Heart right ventricle (tissue), 16 donors: ENCODE measurements around the gene FGFR1OP2. TPM values are rescaled to one million over a fixed set of nuclear protein-coding genes. Genes with fewer than 3 reads are reported as not detected.

Source experiments
- ATAC-seq, 8 donors: fragments of 200-7000 bp; cut with Tn5 transposase; one replicate each; pipeline ENCODE4 v1.9.1; 2020; ENCODE audit warnings: mild to moderate bottlenecking in 8 of 8, moderate library complexity in 8 of 8, moderate number of reproducible peaks in 1 of 8
- DNase-seq, 2 donors: peaks; one replicate each; pipeline ENCODE4 v3.0.0-alpha.2; 2020
- H3K27ac ChIP-seq, 10 donors: fragments of 200-600 bp; sonication (generic) in 2 of 10; one replicate each; pipeline versions ENCODE4 v1.5.0 to v1.8.0; 2020 to 2022; ENCODE audit warnings: mild to moderate bottlenecking in 3 of 10
- H3K27me3 ChIP-seq, 7 donors: fragments of 200-600 bp; one replicate each; pipeline ENCODE4 v1.8.0; 2021 to 2022; ENCODE audit warnings: mild to moderate bottlenecking in 2 of 7
- H3K36me3 ChIP-seq, 9 donors: fragments of 200-600 bp; sonication (generic) in 1 of 9; one replicate each; pipeline versions ENCODE4 v1.5.0 to v1.8.0; 2020 to 2022; ENCODE audit warnings: mild to moderate bottlenecking in 2 of 9
- H3K4me1 ChIP-seq, 9 donors: fragments of 200-600 bp; sonication (generic) in 1 of 9; one replicate each; pipeline versions ENCODE4 v1.5.0 to v1.8.0; 2020 to 2022; ENCODE audit warnings: mild to moderate bottlenecking in 4 of 9
- H3K4me3 ChIP-seq, 10 donors: fragments of 200-600 bp; sonication (generic) in 2 of 10; one replicate each; pipeline versions ENCODE4 v1.5.0 to v1.8.0; 2020 to 2022; ENCODE audit warnings: mild to moderate bottlenecking in 7 of 10, moderate library complexity in 2 of 10
- H3K9me3 ChIP-seq, 11 donors: fragments of 200-600 bp in 10 of 11; sonication (generic) in 2 of 11; one replicate each; pipeline versions ENCODE4 v1.5.0 to v1.8.0; 2013 to 2022; ENCODE audit warnings: mild to moderate bottlenecking in 2 of 11, control low read depth in 1 of 11, moderate library complexity in 1 of 11
- WGBS, 2 donors: extraction: QIAGEN DNeasy Blood & Tissue Kit; methylation state at CpG; one replicate each; pipeline ENCODE4 v1.1.7; 2013; ENCODE audit warnings: inconsistent platforms in 1 of 2; 5-methylcytosine and 5-hydroxymethylcytosine counted together
- intact Hi-C, 10 donors: fragments of 100-400 bp; cut with DNase I; formaldehyde crosslinking; loops; one replicate each; pipeline versions ENCODE4 v1.11.1 to v1.14.2; 2022
- polyA plus RNA-seq, 2 donors: library from polyadenylated mRNA; stranded (reverse); fragments of 200-250 nt; gene quantifications; one replicate each; pipeline ENCODE4 v1.2.3, GENCODE V29; 2013
- total RNA-seq, 10 donors: library from RNA; stranded (reverse); fragmentation: NEBNext Ultra II Directional in 3 of 10; extraction: Animal tissue kit (Norgen Biotek cat#: 25700) in 3 of 10; gene quantifications; one replicate each; pipeline versions ENCODE4 v1.2.1 to v1.2.4, GENCODE V29; 2021 to 2023
- TF ChIP-seq, protein P1 (sequence below), 9 donors: fragments of 200-600 bp; sonication (generic) in 2 of 9; IDR thresholded peaks; one replicate each; pipeline versions ENCODE4 v1.5.0 to v1.8.0; 2021 to 2022; ENCODE audit warnings: antibody characterized with exemption in 9 of 9, mild to moderate bottlenecking in 5 of 9, moderate library complexity in 1 of 9
- donor health status: Arrhythmogenic right ventricular cardiomyopathy.
- donor health status: ischemic (EF 13 %, LVEDD 7.1; RV severe dilation, severe dysfunction).
- donor health status: healthy with polysubstance abuse.
- donor health status: DM: no; HTN: yes; CAD: no.
- donor health status: DM: no; HTN: no; CAD: no.
- donor health status: ischemic (EF 25% LVEDD 6.9; RV normal size, moderate dysfunction).
- donor health status: ischemic (EF 25% LVEDD 5.7; RV mildly dilated, moderate dysfunction).
- donor health status: healthy.
- donor health status: DM: yes; HTN: yes; CAD: no.
- donor health status: Ischemic cardiomyopathy.
- donor health status: ischemic (EF 35%, LVEDD 5.7; RV mildly dilated, moderate dysfunction).
- donor health status: nonischemic (EF 11% LVEDD 7.7; RV severe dilation, severe dysfunction).
- donor health status: DM: yes; HTN: yes; CAD: no.
- donor health status: PGD.
- donor health status: ischemic (EF 29% LVEDD 5.4; RV normal size, mild dysfunction).
- donor health status: nonischemic (EF 23%, LVEDD 6.1; RV moderate dilation, normal function).

Gene FGFR1OP2
- total and polyA plus RNA-seq, 12 donors, result 22.3 to 41.6 (median 27.9) TPM

GRCh38 chr12:27000961-27001360, 62.7 kb downstream of the FGFR1OP2 start:
- peaks cover 0 to 38% (median 0%) of the 10 kb centered on the region in 9 donors for H3K4me1 ChIP-seq
- H3K9me3 ChIP-seq, result no peaks in the 10 kb centered on the region
- WGBS, 2 donors, result 56 to 79% methylated on average over 1 of the region's 1 CpG
- intact Hi-C loops, result no loop called here
- H3K27me3 ChIP-seq, result no peaks in the 10 kb centered on the region
- H3K27ac ChIP-seq, result no peak overlapping the region
- DNase-seq (no peak), ATAC-seq (no peak)
- TF ChIP-seq, protein P1, sequence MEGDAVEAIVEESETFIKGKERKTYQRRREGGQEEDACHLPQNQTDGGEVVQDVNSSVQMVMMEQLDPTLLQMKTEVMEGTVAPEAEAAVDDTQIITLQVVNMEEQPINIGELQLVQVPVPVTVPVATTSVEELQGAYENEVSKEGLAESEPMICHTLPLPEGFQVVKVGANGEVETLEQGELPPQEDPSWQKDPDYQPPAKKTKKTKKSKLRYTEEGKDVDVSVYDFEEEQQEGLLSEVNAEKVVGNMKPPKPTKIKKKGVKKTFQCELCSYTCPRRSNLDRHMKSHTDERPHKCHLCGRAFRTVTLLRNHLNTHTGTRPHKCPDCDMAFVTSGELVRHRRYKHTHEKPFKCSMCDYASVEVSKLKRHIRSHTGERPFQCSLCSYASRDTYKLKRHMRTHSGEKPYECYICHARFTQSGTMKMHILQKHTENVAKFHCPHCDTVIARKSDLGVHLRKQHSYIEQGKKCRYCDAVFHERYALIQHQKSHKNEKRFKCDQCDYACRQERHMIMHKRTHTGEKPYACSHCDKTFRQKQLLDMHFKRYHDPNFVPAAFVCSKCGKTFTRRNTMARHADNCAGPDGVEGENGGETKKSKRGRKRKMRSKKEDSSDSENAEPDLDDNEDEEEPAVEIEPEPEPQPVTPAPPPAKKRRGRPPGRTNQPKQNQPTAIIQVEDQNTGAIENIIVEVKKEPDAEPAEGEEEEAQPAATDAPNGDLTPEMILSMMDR (IDR thresholded peaks at IDR 0.05), result no peak
- peaks cover 0 to 68% (median 7%) of the 10 kb centered on the region in 9 donors for H3K36me3 ChIP-seq
- no peak overlapping the region for H3K4me3 ChIP-seq

DNA sequence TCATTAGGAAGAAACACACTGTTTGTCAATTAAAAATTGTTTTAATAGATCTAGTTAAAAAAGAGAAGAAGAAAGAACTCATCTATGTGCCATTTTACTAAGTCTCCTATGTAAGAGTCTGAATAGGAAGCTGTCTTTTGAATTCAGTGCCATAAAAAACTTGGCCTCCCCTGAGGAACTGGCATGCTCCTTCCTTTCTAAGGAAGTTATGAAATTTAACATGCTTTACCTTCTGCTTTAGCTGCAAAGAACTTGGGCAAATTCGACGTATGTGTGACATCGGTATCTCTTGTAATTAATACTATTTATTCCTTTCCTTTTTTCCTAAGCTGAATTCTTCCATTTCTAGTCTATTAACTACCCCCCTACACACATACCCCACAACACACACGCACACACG, 63.4 kb downstream of the FGFR1OP2 start:
- Histone ChIP-seq H3K36me3 (peaks cover 0 to 61% (median 5%) of the 10 kb centered on the region in 9 donors), H3K27me3 (no peaks in the 10 kb centered on the region), H3K27ac (no peak overlapping the region), H3K4me3 (no peak overlapping the region), H3K9me3 (no peaks in the 10 kb centered on the region), H3K4me1 (peaks cover 0 to 36% (median 0%) of the 10 kb centered on the region in 9 donors)
- TF ChIP-seq, protein P1 (IDR thresholded peaks at IDR 0.05), result no peak
- WGBS, 2 donors, result 92% methylated on average over 5 of the region's 5 CpGs
- intact Hi-C loops, result no loop called here
- DNase-seq (no peak), ATAC-seq (no peak)

DNA sequence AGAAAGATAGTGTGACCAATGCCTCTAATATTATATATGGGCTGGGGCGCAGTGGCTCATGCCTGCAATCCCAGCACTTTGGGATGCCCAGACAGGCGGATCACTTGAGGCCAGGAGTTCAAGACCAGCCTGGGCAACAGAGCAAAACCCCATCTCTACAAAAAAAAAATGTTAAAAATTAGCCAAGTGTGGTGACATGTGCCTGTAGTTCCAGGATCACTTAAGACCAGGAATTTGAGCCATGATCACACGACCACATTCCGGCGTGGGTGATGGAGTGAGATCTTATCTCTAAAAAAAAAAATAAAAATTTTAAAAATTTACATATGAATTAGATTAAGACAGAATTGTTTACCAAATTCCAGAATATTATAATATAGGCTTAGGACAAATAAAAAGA, 63.9 kb downstream of the FGFR1OP2 start:
- H3K4me1 ChIP-seq, result peaks cover 0 to 36% (median 0%) of the 10 kb centered on the region in 9 donors
- no peak overlapping the region for H3K4me3 ChIP-seq
- intact Hi-C loops, result no loop called here
- DNase-seq (no peak), ATAC-seq (no peak)
- no peaks in the 10 kb centered on the region for H3K9me3 ChIP-seq
- H3K27me3 ChIP-seq, result no peaks in the 10 kb centered on the region
- peaks cover 0 to 56% (median 5%) of the 10 kb centered on the region in 9 donors for H3K36me3 ChIP-seq
- TF ChIP-seq, protein P1 (IDR thresholded peaks at IDR 0.05), result no peak
- WGBS, 2 donors, result 88 to 95% methylated on average over 5 of the region's 5 CpGs
- H3K27ac ChIP-seq, result no peak overlapping the region

DNA sequence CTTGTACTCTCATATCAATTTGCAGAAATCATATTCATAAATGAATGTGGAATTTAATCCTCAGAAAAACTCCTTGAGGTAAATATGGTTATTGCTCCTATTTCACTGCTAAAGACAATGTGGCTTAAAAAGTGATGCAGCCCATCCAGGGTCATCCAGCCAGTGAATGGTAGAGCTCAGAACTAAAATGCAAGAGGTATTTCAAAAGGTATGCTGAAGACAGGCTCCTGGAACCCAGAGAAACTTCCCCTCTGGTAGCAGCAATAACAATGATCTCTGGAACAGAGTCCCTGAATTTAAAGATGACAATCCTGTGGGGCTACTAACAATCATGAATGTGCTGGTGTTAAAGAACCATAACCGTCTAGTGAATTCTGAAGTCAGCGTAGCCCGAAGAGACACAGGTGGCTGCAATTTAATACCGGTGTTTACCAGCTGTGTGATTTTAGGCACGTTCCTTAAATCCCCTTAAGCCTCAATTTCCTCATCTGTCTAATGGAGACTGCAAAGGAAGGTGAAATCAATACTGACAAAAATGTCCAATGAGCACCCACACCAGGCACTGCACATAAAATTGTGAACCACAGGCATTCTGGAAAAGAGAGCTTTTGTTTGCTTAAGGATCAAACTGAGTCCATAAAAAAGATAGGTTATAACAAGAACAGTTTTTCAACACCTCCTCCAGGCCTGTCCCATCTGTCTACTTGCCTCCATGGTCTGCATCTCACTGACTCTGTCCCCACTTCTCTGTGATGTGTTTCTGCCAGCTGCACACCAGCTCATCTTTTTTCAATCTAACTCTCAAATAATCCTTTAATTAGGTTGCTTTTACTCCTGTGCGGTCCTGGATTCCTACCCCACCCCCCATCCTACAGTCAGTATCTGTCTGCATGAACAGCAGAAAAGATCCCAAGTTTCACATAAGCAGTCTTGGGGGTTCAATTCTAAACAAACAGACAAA, 65.4 kb downstream of the FGFR1OP2 start:
- intact Hi-C loops, result no loop called here
- no peak overlapping the region for H3K27ac ChIP-seq
- TF ChIP-seq, protein P1 (IDR thresholded peaks at IDR 0.05), result no peak
- H3K4me1 ChIP-seq, result peaks cover 0 to 31% (median 0%) of the 10 kb centered on the region in 9 donors
- no peaks in the 10 kb centered on the region for H3K27me3 ChIP-seq
- no peak for ATAC-seq
- H3K36me3 ChIP-seq, result peaks cover 0 to 40% (median 1%) of the 10 kb centered on the region in 9 donors
- H3K9me3 ChIP-seq, result no peaks in the 10 kb centered on the region
- DNase-seq, result no peak
- 92 to 94% methylated on average over 6 of the region's 6 CpGs for WGBS, 2 donors
- no peak overlapping the region for H3K4me3 ChIP-seq
